Glutamatergic neuron (in vitro differentiated cells): ENCODE results near the gene WWOX. TPM values are rescaled to one million over a fixed set of nuclear protein-coding genes. Genes with fewer than 3 reads are reported as not detected.

Experiments
- DNase-seq: peaks from one replicate; pipeline ENCODE4 v3.0.0; 2022
- H3K27ac Mint-ChIP-seq: one replicate; pipeline ENCODE4 v1.8.0; 2020; ENCODE audit warnings: mild to moderate bottlenecking, mixed read lengths, inconsistent platforms; ENCODE audit not compliant: unreplicated experiment
- H3K27me3 Mint-ChIP-seq: one replicate; pipeline ENCODE4 v1.8.0; 2020; ENCODE audit warnings: mild to moderate bottlenecking, moderate library complexity, mixed read lengths, inconsistent platforms; ENCODE audit not compliant: unreplicated experiment
- H3K36me3 Mint-ChIP-seq: one replicate; pipeline ENCODE4 v1.8.0; 2020; ENCODE audit warnings: mild to moderate bottlenecking, mixed read lengths, inconsistent platforms; ENCODE audit not compliant: unreplicated experiment
- H3K4me1 Mint-ChIP-seq: one replicate; pipeline ENCODE4 v1.8.0; 2020; ENCODE audit warnings: mild to moderate bottlenecking, low read depth, mixed read lengths, inconsistent platforms; ENCODE audit not compliant: unreplicated experiment
- H3K4me3 Mint-ChIP-seq: one replicate; pipeline ENCODE4 v1.8.0; 2020; ENCODE audit warnings: mild to moderate bottlenecking, mixed read lengths, inconsistent platforms; ENCODE audit not compliant: unreplicated experiment
- H3K9me3 Mint-ChIP-seq: one replicate; pipeline ENCODE4 v1.8.0; 2020; ENCODE audit warnings: mild to moderate bottlenecking, moderate library complexity, mixed read lengths, inconsistent platforms; ENCODE audit not compliant: unreplicated experiment
- CTCF ChIP-seq: fragments of 200-600 bp; sonication (generic); IDR thresholded peaks from one replicate; pipeline ENCODE4 v1.5.0; 2021; ENCODE audit not compliant: partially characterized antibody, unreplicated experiment
- total RNA-seq: library from RNA; stranded (reverse); fragmentation: NEBNext Ultra II Directional; extraction: Animal tissue kit (Norgen Biotek cat#: 25700); gene quantifications from one replicate; pipeline ENCODE4 v1.2.1, GENCODE V29; 2021; ENCODE audit not compliant: unreplicated experiment

WWOX gene
- total RNA-seq, 1 donor from 2014 or later = 10.3 TPM

GRCh38 chr16:78745108-78746019 lies 645.9 kb downstream of the WWOX start:
- H3K27ac Mint-ChIP-seq = no peak overlapping the region
- H3K4me1 Mint-ChIP-seq = no peaks in the 10 kb centered on the region
- H3K9me3 Mint-ChIP-seq = no peaks in the 10 kb centered on the region
- DNase-seq = no peak
- TF ChIP-seq CTCF = no peak
- no peaks in the 10 kb centered on the region for H3K27me3 Mint-ChIP-seq
- no peaks in the 10 kb centered on the region for H3K36me3 Mint-ChIP-seq
- H3K4me3 Mint-ChIP-seq = no peak overlapping the region

GRCh38 chr16:78746718-78747117 lies 647.3 kb downstream of the WWOX start:
- Mint-ChIP-seq H3K4me3 (no peak overlapping the region), H3K36me3 (no peaks in the 10 kb centered on the region), H3K9me3 (no peaks in the 10 kb centered on the region), H3K4me1 (no peaks in the 10 kb centered on the region), H3K27ac (no peak overlapping the region), H3K27me3 (no peaks in the 10 kb centered on the region)
- no peak for TF ChIP-seq CTCF
- no peak for DNase-seq

- TF ChIP-seq CTCF = no peak
- H3K27me3 Mint-ChIP-seq = no peaks in the 10 kb centered on the region
- DNase-seq = no peak
- no peaks in the 10 kb centered on the region for H3K9me3 Mint-ChIP-seq
- no peaks in the 10 kb centered on the region for H3K36me3 Mint-ChIP-seq
- no peak overlapping the region for H3K4me3 Mint-ChIP-seq
- no peaks in the 10 kb centered on the region for H3K4me1 Mint-ChIP-seq
- H3K27ac Mint-ChIP-seq = no peak overlapping the region
Observed at GRCh38 chr16:78748220-78748929, 648.9 kb downstream of the WWOX start.

GRCh38 chr16:78749745-78750268 lies 650.4 kb downstream of the WWOX start:
- no peaks in the 10 kb centered on the region for H3K9me3 Mint-ChIP-seq
- no peak overlapping the region for H3K27ac Mint-ChIP-seq
- TF ChIP-seq CTCF = no peak
- no peak for DNase-seq
- H3K36me3 Mint-ChIP-seq = no peaks in the 10 kb centered on the region
- H3K4me1 Mint-ChIP-seq = no peaks in the 10 kb centered on the region
- H3K4me3 Mint-ChIP-seq = no peak overlapping the region
- H3K27me3 Mint-ChIP-seq = no peaks in the 10 kb centered on the region
